ENCODE results near the gene PLAU.

The PLAU gene

GRCh38 chr10:73864229-73864628, 46.7 kb upstream of the PLAU start:
- no peaks in the 10 kb centered on the region for H4K20me1 ChIP-seq (ENCODE audit: insufficient read depth, low read length)
- H3K27ac ChIP-seq (ENCODE audit: low read depth, low read length, poor library complexity, severe bottlenecking) = no peak overlapping the region
- no peaks in the 10 kb centered on the region for H3K79me2 ChIP-seq (ENCODE audit: insufficient read depth, low read length)
- H3K4me3 ChIP-seq (ENCODE audit: low read depth, low read length, poor library complexity, severe bottlenecking) = no peak overlapping the region
- H2AFZ ChIP-seq (ENCODE audit: low read length) = no peak overlapping the region
- no peak for TF ChIP-seq EZH2 (IDR thresholded peaks at IDR 0.05; ENCODE audit: borderline replicate concordance, low read length)
- no peak for TF ChIP-seq CTCF (IDR thresholded peaks at IDR 0.05; ENCODE audit: low read length)
- no peak overlapping the region for H3K9ac ChIP-seq (ENCODE audit: low read length)
- no peaks in the 10 kb centered on the region; the same call in 1 of the 2 replicates for H3F3A ChIP-seq (ENCODE audit: insufficient read depth, low read length)
- H3K4me1 ChIP-seq (ENCODE audit: insufficient read depth, low read length, severe bottlenecking) = peaks cover 35% of the 10 kb centered on the region
- no peaks in the 10 kb centered on the region for H3K9me3 ChIP-seq (ENCODE audit: low read length)
- peaks cover 20% of the 10 kb centered on the region; the same call in 1 of the 2 replicates for H3K36me3 ChIP-seq (ENCODE audit: insufficient read depth, low read length)
- H3K9me2 ChIP-seq (ENCODE audit: low read depth, low read length) = no peaks in the 10 kb centered on the region
- no peaks in the 10 kb centered on the region for H3K27me3 ChIP-seq (ENCODE audit: insufficient read depth, low read length)
- no peak overlapping the region for H3K4me2 ChIP-seq (ENCODE audit: low read length)

DNA sequence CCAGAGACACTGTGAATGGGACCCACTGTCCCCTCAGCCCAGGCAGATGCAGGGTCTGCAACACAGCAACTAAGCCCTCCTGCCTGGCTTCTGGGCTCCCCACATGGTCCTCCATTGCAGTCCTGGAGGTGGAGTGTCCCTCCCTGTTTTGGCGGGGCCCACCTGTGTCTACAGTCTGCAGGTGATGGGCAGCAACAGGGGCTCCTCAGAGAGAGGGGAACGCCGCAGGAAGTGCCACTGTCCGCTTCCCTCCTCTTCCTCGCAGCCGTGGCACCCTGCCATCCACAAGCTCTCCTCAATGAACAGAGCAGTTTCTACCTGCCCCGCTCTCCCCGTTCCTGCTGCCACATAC, 45.8 kb upstream of the PLAU start:
- Histone ChIP-seq H4K20me1 (ENCODE audit: insufficient read depth, low read length) (no peaks in the 10 kb centered on the region), H3K9ac (ENCODE audit: low read length) (peak overlapping the region; percentile 44; the same call in 1 of the 2 replicates), H3K9me2 (ENCODE audit: low read depth, low read length) (no peaks in the 10 kb centered on the region), H3F3A (ENCODE audit: insufficient read depth, low read length) (no peaks in the 10 kb centered on the region; the same call in 1 of the 2 replicates), H2AFZ (ENCODE audit: low read length) (no peak overlapping the region), H3K36me3 (ENCODE audit: insufficient read depth, low read length) (peaks cover 12% of the 10 kb centered on the region; the same call in 1 of the 2 replicates), H3K4me3 (ENCODE audit: low read depth, low read length, poor library complexity, severe bottlenecking) (peak overlapping the region; percentile 45), H3K27ac (ENCODE audit: low read depth, low read length, poor library complexity, severe bottlenecking) (peak overlapping the region; percentile 85), H3K27me3 (ENCODE audit: insufficient read depth, low read length) (no peaks in the 10 kb centered on the region), H3K9me3 (ENCODE audit: low read length) (no peaks in the 10 kb centered on the region), H3K79me2 (ENCODE audit: insufficient read depth, low read length) (no peaks in the 10 kb centered on the region), H3K4me2 (ENCODE audit: low read length) (peak overlapping the region; percentile 64), H3K4me1 (ENCODE audit: insufficient read depth, low read length, severe bottlenecking) (peaks cover 26% of the 10 kb centered on the region)
- TF ChIP-seq CTCF (IDR thresholded peaks at IDR 0.05; ENCODE audit: low read length) (no peak), EZH2 (IDR thresholded peaks at IDR 0.05; ENCODE audit: borderline replicate concordance, low read length) (no peak)

- H3K79me2 ChIP-seq (ENCODE audit: insufficient read depth, low read length) = no peaks in the 10 kb centered on the region
- no peaks in the 10 kb centered on the region for H3K27me3 ChIP-seq (ENCODE audit: insufficient read depth, low read length)
- peak overlapping the region; percentile 44; the same call in 1 of the 2 replicates for H3K9ac ChIP-seq (ENCODE audit: low read length)
- no peak overlapping the region for H2AFZ ChIP-seq (ENCODE audit: low read length)
- H3K36me3 ChIP-seq (ENCODE audit: insufficient read depth, low read length) = peaks cover 6% of the 10 kb centered on the region; the same call in 1 of the 2 replicates
- no peak for TF ChIP-seq EZH2 (IDR thresholded peaks at IDR 0.05; ENCODE audit: borderline replicate concordance, low read length)
- no peak for TF ChIP-seq CTCF (IDR thresholded peaks at IDR 0.05; ENCODE audit: low read length)
- no peaks in the 10 kb centered on the region for H3K9me2 ChIP-seq (ENCODE audit: low read depth, low read length)
- no peaks in the 10 kb centered on the region for H3K9me3 ChIP-seq (ENCODE audit: low read length)
- no peaks in the 10 kb centered on the region for H4K20me1 ChIP-seq (ENCODE audit: insufficient read depth, low read length)
- no peaks in the 10 kb centered on the region; the same call in 1 of the 2 replicates for H3F3A ChIP-seq (ENCODE audit: insufficient read depth, low read length)
- peak overlapping the region; percentile 85 for H3K27ac ChIP-seq (ENCODE audit: low read depth, low read length, poor library complexity, severe bottlenecking)
- peaks cover 19% of the 10 kb centered on the region for H3K4me1 ChIP-seq (ENCODE audit: insufficient read depth, low read length, severe bottlenecking)
- peak overlapping the region; percentile 64 for H3K4me2 ChIP-seq (ENCODE audit: low read length)
- H3K4me3 ChIP-seq (ENCODE audit: low read depth, low read length, poor library complexity, severe bottlenecking) = peak overlapping the region; percentile 45
Observed at GRCh38 chr10:73865459-73866442, 45.2 kb upstream of the PLAU start.

Data from OCI-LY1 (cell line).